Skeletal muscle cell (primary cell): ENCODE results near the gene IDUA.

Experiments used
- DNase-seq: peaks from one replicate; pipeline ENCODE4 v3.0.0-alpha.2; 2010; ENCODE audit warnings: low read depth
- H3K4me3 ChIP-seq: 2 replicates; pipeline ENCODE4 v1.5.1; 2011; ENCODE audit warnings: low read depth, mild to moderate bottlenecking, control low read depth, low read length, moderate library complexity

Gene IDUA

DNA sequence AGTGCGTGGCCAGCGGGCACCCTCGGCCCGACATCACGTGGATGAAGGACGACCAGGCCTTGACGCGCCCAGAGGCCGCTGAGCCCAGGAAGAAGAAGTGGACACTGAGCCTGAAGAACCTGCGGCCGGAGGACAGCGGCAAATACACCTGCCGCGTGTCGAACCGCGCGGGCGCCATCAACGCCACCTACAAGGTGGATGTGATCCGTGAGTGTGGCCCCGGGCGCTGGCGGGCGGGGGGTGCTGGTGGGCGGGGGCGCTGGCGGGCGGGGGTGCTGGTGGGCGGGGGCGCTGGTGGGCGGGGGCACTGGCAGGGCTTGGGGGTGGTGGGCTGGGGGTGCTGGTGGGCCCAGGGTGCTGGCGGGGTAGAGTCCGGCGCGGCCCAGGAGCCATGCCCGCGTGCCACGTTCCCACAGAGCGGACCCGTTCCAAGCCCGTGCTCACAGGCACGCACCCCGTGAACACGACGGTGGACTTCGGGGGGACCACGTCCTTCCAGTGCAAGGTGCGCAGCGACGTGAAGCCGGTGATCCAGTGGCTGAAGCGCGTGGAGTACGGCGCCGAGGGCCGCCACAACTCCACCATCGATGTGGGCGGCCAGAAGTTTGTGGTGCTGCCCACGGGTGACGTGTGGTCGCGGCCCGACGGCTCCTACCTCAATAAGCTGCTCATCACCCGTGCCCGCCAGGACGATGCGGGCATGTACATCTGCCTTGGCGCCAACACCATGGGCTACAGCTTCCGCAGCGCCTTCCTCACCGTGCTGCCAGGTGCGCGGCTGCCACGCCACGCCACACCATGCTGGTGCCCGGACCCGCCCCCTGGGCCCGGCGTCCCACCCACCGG, 37.3 kb downstream of the IDUA start:
- no peak overlapping the region for H3K4me3 ChIP-seq
- DNase-seq: no peak

DNA sequence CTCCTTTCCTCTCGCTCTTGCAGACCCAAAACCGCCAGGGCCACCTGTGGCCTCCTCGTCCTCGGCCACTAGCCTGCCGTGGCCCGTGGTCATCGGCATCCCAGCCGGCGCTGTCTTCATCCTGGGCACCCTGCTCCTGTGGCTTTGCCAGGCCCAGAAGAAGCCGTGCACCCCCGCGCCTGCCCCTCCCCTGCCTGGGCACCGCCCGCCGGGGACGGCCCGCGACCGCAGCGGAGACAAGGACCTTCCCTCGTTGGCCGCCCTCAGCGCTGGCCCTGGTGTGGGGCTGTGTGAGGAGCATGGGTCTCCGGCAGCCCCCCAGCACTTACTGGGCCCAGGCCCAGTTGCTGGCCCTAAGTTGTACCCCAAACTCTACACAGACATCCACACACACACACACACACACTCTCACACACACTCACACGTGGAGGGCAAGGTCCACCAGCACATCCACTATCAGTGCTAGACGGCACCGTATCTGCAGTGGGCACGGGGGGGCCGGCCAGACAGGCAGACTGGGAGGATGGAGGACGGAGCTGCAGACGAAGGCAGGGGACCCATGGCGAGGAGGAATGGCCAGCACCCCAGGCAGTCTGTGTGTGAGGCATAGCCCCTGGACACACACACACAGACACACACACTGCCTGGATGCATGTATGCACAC, 38.2 kb downstream of the IDUA start:
- DNase-seq: no peak
- no peak overlapping the region for H3K4me3 ChIP-seq

DNA sequence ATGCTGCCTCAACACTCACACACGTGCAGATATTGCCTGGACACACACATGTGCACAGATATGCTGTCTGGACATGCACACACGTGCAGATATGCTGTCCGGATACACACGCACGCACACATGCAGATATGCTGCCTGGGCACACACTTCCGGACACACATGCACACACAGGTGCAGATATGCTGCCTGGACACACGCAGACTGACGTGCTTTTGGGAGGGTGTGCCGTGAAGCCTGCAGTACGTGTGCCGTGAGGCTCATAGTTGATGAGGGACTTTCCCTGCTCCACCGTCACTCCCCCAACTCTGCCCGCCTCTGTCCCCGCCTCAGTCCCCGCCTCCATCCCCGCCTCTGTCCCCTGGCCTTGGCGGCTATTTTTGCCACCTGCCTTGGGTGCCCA, 39.3 kb downstream of the IDUA start:
- no peak overlapping the region for H3K4me3 ChIP-seq
- no peak for DNase-seq

- no peak for DNase-seq
Measured at GRCh38 chr4:1027219-1027914, 40.5 kb downstream of the IDUA start.

DNA sequence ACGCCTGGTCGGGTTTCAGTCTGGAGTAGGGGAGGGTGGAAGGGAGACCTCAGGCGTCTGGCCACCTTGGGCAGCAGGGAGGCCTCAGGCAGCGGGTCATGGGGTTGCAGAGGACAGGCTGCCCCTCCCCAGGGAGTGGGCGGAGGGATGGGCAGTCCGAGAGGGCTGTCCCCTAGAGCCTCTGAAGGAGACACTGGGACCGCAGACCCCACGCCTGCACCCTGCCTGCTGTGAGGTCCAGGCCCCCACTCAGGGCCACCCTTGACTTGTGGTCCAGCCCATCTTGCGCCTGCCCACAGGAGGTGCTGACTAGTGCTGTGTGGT, 41.0 kb downstream of the IDUA start:
- no peak for DNase-seq
- H3K4me3 ChIP-seq: no peak overlapping the region

More at GRCh38 chr4:1027219-1027914, 40.5 kb downstream of the IDUA start:
- H3K4me3 ChIP-seq: no peak overlapping the region

GRCh38 chr4:1028574-1029220, 41.9 kb downstream of the IDUA start:
- DNase-seq: no peak
- no peak overlapping the region for H3K4me3 ChIP-seq

DNA sequence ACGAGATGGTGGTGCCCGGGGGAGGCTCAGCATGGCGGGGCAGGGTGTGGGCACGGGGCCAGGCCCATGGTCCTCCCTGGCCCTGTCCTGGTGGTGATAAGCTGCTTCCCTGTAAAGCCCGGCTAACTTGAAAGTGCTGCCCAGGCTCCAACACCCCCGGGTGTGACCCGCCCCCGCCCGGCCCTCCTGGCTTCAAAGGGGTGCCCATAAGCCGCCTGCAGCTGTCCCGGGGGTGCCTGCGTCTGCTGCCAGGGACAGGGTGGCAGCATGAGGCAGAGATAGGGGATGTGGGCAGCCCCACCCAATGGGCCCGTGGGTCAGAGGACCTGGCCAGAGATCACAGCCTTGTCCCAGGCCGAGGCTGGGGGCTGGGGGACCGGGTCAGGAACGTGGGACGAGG, 42.7 kb downstream of the IDUA start:
- no peak overlapping the region for H3K4me3 ChIP-seq
- DNase-seq: no peak

GRCh38 chr4:1030031-1030430, 43.2 kb downstream of the IDUA start:
- H3K4me3 ChIP-seq: no peak overlapping the region
- no peak for DNase-seq

GRCh38 chr4:1030559-1030958, 43.7 kb downstream of the IDUA start:
- no peak for DNase-seq

DNA sequence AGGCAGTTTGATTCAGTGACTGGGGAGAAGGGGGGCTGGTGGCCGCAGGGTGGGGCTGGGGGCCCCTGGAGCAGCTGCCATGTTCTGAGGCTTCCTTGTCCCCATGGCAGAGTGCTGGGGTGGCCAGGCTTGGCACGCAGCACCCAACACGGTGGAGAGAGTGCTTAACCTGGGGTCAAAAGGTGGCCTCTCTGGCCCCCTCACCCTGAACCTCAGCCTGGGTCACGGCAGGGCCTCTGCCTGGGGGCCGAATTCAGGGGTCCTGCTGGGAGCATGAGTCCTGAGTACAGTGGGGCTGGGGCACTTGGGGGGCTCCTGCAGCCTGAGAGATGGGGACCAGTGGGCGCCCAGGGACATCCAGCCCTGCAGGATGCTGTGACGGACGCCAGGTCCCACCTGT, 44.5 kb downstream of the IDUA start:
- no peak overlapping the region for H3K4me3 ChIP-seq
- no peak for DNase-seq

More at GRCh38 chr4:1030559-1030958, 43.7 kb downstream of the IDUA start:
- H3K4me3 ChIP-seq: no peak overlapping the region

- no peak for DNase-seq
Measured at GRCh38 chr4:1031956-1032795, 45.3 kb downstream of the IDUA start.

DNA sequence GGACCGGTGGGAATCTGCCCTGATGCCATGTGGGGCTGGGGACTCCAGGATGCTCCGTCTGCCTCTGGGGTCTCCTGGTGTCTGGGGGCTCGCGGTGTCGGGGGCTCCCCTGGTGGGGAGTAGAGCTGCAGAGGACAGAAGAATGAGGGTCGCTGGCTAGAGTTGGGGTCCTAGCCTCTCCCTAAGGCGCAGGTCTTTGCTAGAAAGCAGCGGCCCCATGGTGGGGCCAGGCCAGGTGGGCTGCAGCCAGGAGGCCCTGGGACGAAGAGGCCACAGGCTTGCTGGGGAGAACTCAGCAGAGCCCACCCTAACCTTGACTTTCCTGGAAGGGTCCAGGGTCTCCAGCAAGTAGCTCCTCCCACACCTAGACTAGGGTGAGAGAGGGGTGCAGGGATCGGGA, 46.0 kb downstream of the IDUA start:
- no peak overlapping the region for H3K4me3 ChIP-seq
- no peak for DNase-seq

More at GRCh38 chr4:1031956-1032795, 45.3 kb downstream of the IDUA start:
- no peak overlapping the region for H3K4me3 ChIP-seq

DNA sequence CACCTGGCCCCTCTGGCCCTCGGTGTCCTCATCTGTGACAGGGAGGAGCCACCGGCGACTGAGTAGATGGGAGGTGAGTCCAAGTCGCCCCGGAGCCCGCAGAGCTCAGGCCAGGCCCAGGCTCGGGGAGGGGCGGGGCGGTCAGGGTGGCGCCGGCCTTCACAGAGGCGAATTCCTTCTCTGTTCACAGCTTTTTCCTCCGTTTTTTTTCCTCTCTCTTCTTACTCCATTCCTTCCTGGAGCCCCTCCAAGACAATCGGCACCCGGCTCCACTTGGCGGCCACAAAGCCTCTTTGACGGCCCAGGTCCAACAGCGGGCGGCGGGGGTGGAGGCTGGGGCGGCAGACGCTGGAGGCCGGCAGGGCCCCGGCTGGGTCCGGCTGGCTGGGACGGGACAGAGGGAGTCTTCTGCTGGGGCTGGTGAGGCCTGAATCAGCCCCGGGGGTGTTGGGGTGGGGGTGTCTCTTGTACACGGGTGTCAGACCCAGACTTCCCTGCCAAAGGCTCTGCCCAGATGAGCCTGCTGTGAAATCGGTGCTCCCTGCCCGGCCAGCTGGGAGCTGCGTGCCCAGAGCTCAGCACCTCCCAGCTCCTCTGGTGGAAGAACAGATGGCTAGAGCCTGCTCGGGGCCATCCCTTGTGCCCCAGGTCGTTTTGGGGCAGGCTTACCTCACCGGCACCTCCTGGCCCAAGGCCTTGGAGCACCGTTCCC, 47.2 kb downstream of the IDUA start:
- no peak for DNase-seq
- no peak overlapping the region for H3K4me3 ChIP-seq

- DNase-seq: no peak
- H3K4me3 ChIP-seq: no peak overlapping the region
Measured at GRCh38 chr4:1035510-1035909, 48.7 kb downstream of the IDUA start.

DNA sequence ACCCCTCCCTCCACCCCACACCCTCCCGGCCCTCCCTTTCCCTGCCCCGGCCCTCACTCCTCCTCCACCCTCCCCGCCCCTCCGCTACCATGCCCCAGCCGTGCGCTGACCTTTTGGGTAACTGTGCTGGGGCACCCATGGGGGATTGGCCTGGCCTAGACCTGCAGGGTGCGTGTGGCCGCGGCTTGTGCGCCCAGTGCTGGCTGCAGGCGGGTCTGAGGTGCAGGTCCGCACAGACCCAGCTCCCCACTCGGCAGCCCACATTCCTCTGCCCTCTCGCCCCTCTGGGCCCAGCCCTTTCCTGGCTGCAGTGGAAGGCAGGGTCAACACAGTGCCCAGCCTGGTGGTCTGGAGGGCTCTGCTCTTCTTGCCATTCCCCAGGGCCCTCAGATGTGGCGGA, 49.3 kb downstream of the IDUA start:
- H3K4me3 ChIP-seq: no peak overlapping the region
- no peak for DNase-seq

- DNase-seq: no peak
Measured at GRCh38 chr4:1036976-1037810, 50.3 kb downstream of the IDUA start.

DNA sequence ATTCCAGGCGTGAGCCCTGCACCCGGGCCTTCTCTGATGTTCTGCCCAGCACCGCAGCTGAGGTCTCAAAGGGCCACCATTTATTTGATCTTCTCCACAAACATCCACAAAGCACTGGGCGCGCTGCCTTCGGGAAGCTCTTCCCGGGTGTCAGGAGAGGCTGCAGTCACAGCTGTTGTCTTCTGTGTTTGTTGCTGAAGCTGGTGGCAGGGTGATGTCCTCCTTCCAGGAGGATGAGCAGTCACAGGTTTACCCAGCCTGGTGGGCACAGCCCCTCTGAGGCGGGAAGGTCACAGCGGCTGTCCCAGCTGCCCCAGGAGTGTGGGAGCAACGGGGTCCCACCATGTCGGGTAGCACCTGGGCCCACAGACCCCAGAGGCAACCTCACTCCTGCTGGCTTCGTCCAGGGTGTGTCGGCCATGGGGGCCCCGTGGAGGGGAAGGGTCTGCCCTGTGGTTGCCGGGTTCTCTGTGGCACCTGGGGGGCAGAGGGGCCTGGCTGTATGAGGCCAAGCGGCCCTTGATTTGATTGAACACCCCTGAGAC, 52.2 kb downstream of the IDUA start:
- no peak for DNase-seq
- H3K4me3 ChIP-seq: no peak overlapping the region

More at GRCh38 chr4:1036976-1037810, 50.3 kb downstream of the IDUA start:
- no peak overlapping the region for H3K4me3 ChIP-seq
